Left ventricle myocardium inferior (tissue), 1 donor: ENCODE measurements around the gene ZNF687. TPM values are rescaled to one million over a fixed set of nuclear protein-coding genes. Genes with fewer than 3 reads are reported as not detected.

Experiments
- DNase-seq: peaks from one replicate; pipeline ENCODE4 v3.0.0-alpha.2; 2020
- H3K27ac ChIP-seq: fragments of 200-600 bp; replicated peaks from 2 replicates; pipeline ENCODE4 v1.8.0; 2021
- H3K27me3 ChIP-seq: fragments of 200-600 bp; 2 replicates; pipeline ENCODE4 v1.8.0; 2021; ENCODE audit warnings: low read depth
- H3K36me3 ChIP-seq: fragments of 200-600 bp; 2 replicates; pipeline ENCODE4 v1.8.0; 2021
- H3K4me1 ChIP-seq: fragments of 200-600 bp; 2 replicates; pipeline ENCODE4 v1.8.0; 2021
- H3K4me3 ChIP-seq: fragments of 200-600 bp; 2 replicates; pipeline ENCODE4 v1.8.0; 2021; ENCODE audit warnings: mild to moderate bottlenecking, moderate library complexity
- H3K9me3 ChIP-seq: fragments of 200-600 bp; replicated peaks from 2 replicates; pipeline ENCODE4 v1.8.0; 2021
- CTCF ChIP-seq: fragments of 200-600 bp; IDR thresholded peaks from 2 replicates; pipeline ENCODE4 v1.8.0; 2021; ENCODE audit warnings: antibody characterized with exemption, mild to moderate bottlenecking, borderline replicate concordance
- intact Hi-C: fragments of 100-400 bp; cut with micrococcal nuclease; formaldehyde crosslinking; loops from one replicate; pipeline ENCODE4 v1.11.0; 2022
- total RNA-seq: library from RNA; stranded (reverse); fragmentation: NEBNext Ultra II Directional; extraction: Animal tissue kit (Norgen Biotek cat#: 25700); gene quantifications from one replicate; pipeline ENCODE4 v1.2.1, GENCODE V29; 2021
- donor health status: DM: no; HTN: yes; CAD: no; lungs with severe emphysema.

ZNF687 gene
- total RNA-seq, 1 donor from 2014 or later = 11.2 TPM

- H3K27ac ChIP-seq = no peak overlapping the region
- H3K9me3 ChIP-seq = no peaks in the 10 kb centered on the region
- H3K4me3 ChIP-seq = no peak overlapping the region
- H3K36me3 ChIP-seq = peaks cover 86% of the 10 kb centered on the region
- H3K27me3 ChIP-seq = no peaks in the 10 kb centered on the region
- no peak for DNase-seq
- TF ChIP-seq CTCF = no peak
- intact Hi-C loops = no loop called here
- peaks cover 38% of the 10 kb centered on the region for H3K4me1 ChIP-seq
Measured at GRCh38 chr1:151318975-151319374, 36.9 kb downstream of the ZNF687 start.

GRCh38 chr1:151324390-151324930 lies 42.4 kb downstream of the ZNF687 start:
- H3K9me3 ChIP-seq = no peaks in the 10 kb centered on the region
- H3K4me3 ChIP-seq = peak overlapping the region; percentile 94
- TF ChIP-seq CTCF = no peak
- intact Hi-C loops = no loop called here
- peaks cover 60% of the 10 kb centered on the region for H3K36me3 ChIP-seq
- H3K27ac ChIP-seq = no peak overlapping the region
- H3K27me3 ChIP-seq = no peaks in the 10 kb centered on the region
- peaks cover 57% of the 10 kb centered on the region for H3K4me1 ChIP-seq
- DNase-seq = no peak

- Histone ChIP-seq H3K27me3 (no peaks in the 10 kb centered on the region), H3K4me1 (peaks cover 57% of the 10 kb centered on the region), H3K4me3 (peak overlapping the region; percentile 94), H3K36me3 (peaks cover 52% of the 10 kb centered on the region), H3K9me3 (no peaks in the 10 kb centered on the region), H3K27ac (no peak overlapping the region)
- intact Hi-C loops = no loop called here
- DNase-seq = no peak
- no peak for TF ChIP-seq CTCF
Measured at GRCh38 chr1:151325231-151325630, 43.1 kb downstream of the ZNF687 start.

- Histone ChIP-seq H3K27me3 (no peaks in the 10 kb centered on the region), H3K27ac (peak overlapping the region; percentile 98), H3K9me3 (no peaks in the 10 kb centered on the region), H3K4me3 (peak overlapping the region; percentile 94), H3K36me3 (peaks cover 46% of the 10 kb centered on the region), H3K4me1 (peaks cover 57% of the 10 kb centered on the region)
- TF ChIP-seq CTCF = no peak
- intact Hi-C loops = no loop called here
- DNase-seq = no peak
Measured at GRCh38 chr1:151325646-151326429, 43.7 kb downstream of the ZNF687 start.

GRCh38 chr1:151326619-151327222 lies 44.6 kb downstream of the ZNF687 start:
- peak; percentile 47 for DNase-seq
- intact Hi-C loops = no loop called here
- Histone ChIP-seq H3K4me3 (peak overlapping the region; percentile 94), H3K9me3 (no peaks in the 10 kb centered on the region), H3K4me1 (peaks cover 57% of the 10 kb centered on the region), H3K27ac (peak overlapping the region; percentile 98), H3K27me3 (no peaks in the 10 kb centered on the region), H3K36me3 (peaks cover 39% of the 10 kb centered on the region)
- TF ChIP-seq CTCF = no peak
